ENCODE measurements around the gene AMOTL1.

The AMOTL1 gene

GRCh38 chr11:94862926-94863880 is 95.0 kb downstream of the AMOTL1 start:
- H3K4me1 ChIP-seq (ENCODE audit: control insufficient read depth, low read depth, low read length), result peaks cover 18% of the 10 kb centered on the region
- WGBS (ENCODE audit: extremely low coverage, insufficient coverage, low lambda C conversion rate), result no CpG with 5 or more reads among the region's 11 CpGs
- H3K18ac ChIP-seq (ENCODE audit: low read length), result no peak overlapping the region
- H2BK120ac ChIP-seq (ENCODE audit: low read depth, low read length), result no peak overlapping the region
- peaks cover 4% of the 10 kb centered on the region for H3K79me1 ChIP-seq (ENCODE audit: low read length)
- no peak overlapping the region for H3K27ac ChIP-seq (ENCODE audit: low read depth, low read length)
- no peak overlapping the region for H3K4me3 ChIP-seq (ENCODE audit: low read length)
- H4K5ac ChIP-seq (ENCODE audit: low read length), result no peak overlapping the region
- peaks cover 1% of the 10 kb centered on the region for H3K79me2 ChIP-seq (ENCODE audit: control insufficient read depth, insufficient read depth, low read length)
- no peak overlapping the region for H2BK15ac ChIP-seq (replicated peaks; ENCODE audit: low read depth)
- no peak for DNase-seq
- no peaks in the 10 kb centered on the region for H3K27me3 ChIP-seq (ENCODE audit: insufficient read depth, low read length, poor library complexity)
- no peak overlapping the region for H4K8ac ChIP-seq (ENCODE audit: low read depth, low read length)
- H2BK5ac ChIP-seq (ENCODE audit: low read length), result no peak overlapping the region
- H3K56ac ChIP-seq (ENCODE audit: low read length), result no peak overlapping the region
- no peak overlapping the region for H3K4ac ChIP-seq (ENCODE audit: low read depth, low read length)
- H3K36me3 ChIP-seq (ENCODE audit: control insufficient read depth, insufficient read depth, low read length), result peaks cover 18% of the 10 kb centered on the region
- H3K4me2 ChIP-seq (ENCODE audit: low read length), result no peak overlapping the region
- H2AK5ac ChIP-seq (ENCODE audit: low read length), result no peak overlapping the region
- no peak overlapping the region for H3K9ac ChIP-seq (ENCODE audit: low read length)
- H3K23ac ChIP-seq (ENCODE audit: low read length), result no peak overlapping the region

- Histone ChIP-seq H2BK15ac (replicated peaks; ENCODE audit: low read depth) (no peak overlapping the region), H2AK5ac (ENCODE audit: low read length) (no peak overlapping the region), H3K79me1 (ENCODE audit: low read length) (peaks cover 4% of the 10 kb centered on the region), H4K5ac (ENCODE audit: low read length) (no peak overlapping the region), H3K23ac (ENCODE audit: low read length) (no peak overlapping the region), H3K4me2 (ENCODE audit: low read length) (no peak overlapping the region), H3K36me3 (ENCODE audit: control insufficient read depth, insufficient read depth, low read length) (peaks cover 16% of the 10 kb centered on the region), H4K8ac (ENCODE audit: low read depth, low read length) (no peak overlapping the region), H3K4ac (ENCODE audit: low read depth, low read length) (no peak overlapping the region), H3K18ac (ENCODE audit: low read length) (no peak overlapping the region), H3K79me2 (ENCODE audit: control insufficient read depth, insufficient read depth, low read length) (peaks cover 1% of the 10 kb centered on the region), H3K27ac (ENCODE audit: low read depth, low read length) (peak overlapping the region; percentile 14), H3K4me3 (ENCODE audit: low read length) (no peak overlapping the region), H3K27me3 (ENCODE audit: insufficient read depth, low read length, poor library complexity) (no peaks in the 10 kb centered on the region), H2BK5ac (ENCODE audit: low read length) (peak overlapping the region; percentile 17), H3K4me1 (ENCODE audit: control insufficient read depth, low read depth, low read length) (peaks cover 18% of the 10 kb centered on the region), H3K56ac (ENCODE audit: low read length) (peak overlapping the region; percentile 35), H2BK120ac (ENCODE audit: low read depth, low read length) (no peak overlapping the region), H3K9ac (ENCODE audit: low read length) (no peak overlapping the region)
- no CpG with 5 or more reads among the region's 11 CpGs for WGBS (ENCODE audit: extremely low coverage, insufficient coverage, low lambda C conversion rate)
- peak; percentile 71 for DNase-seq
Observed at GRCh38 chr11:94864506-94865045, 96.4 kb downstream of the AMOTL1 start.

- H4K8ac ChIP-seq (ENCODE audit: low read depth, low read length), result no peak overlapping the region
- H3K4me2 ChIP-seq (ENCODE audit: low read length), result no peak overlapping the region
- H3K4ac ChIP-seq (ENCODE audit: low read depth, low read length), result no peak overlapping the region
- peaks cover under 1% of the 10 kb centered on the region for H3K79me2 ChIP-seq (ENCODE audit: control insufficient read depth, insufficient read depth, low read length)
- peak overlapping the region; percentile 95 for H3K27ac ChIP-seq (ENCODE audit: low read depth, low read length)
- no peak overlapping the region for H3K23ac ChIP-seq (ENCODE audit: low read length)
- DNase-seq, result peak; percentile 89
- H3K9ac ChIP-seq (ENCODE audit: low read length), result no peak overlapping the region
- peak overlapping the region; percentile 2 for H3K18ac ChIP-seq (ENCODE audit: low read length)
- H2BK120ac ChIP-seq (ENCODE audit: low read depth, low read length), result no peak overlapping the region
- no peaks in the 10 kb centered on the region for H3K27me3 ChIP-seq (ENCODE audit: insufficient read depth, low read length, poor library complexity)
- no peak overlapping the region for H3K4me3 ChIP-seq (ENCODE audit: low read length)
- H4K5ac ChIP-seq (ENCODE audit: low read length), result peak overlapping the region; percentile 34
- H3K4me1 ChIP-seq (ENCODE audit: control insufficient read depth, low read depth, low read length), result peaks cover 18% of the 10 kb centered on the region
- peak overlapping the region; percentile 22 for H2BK5ac ChIP-seq (ENCODE audit: low read length)
- no CpG with 5 or more reads among the region's 8 CpGs for WGBS (ENCODE audit: extremely low coverage, insufficient coverage, low lambda C conversion rate)
- peak overlapping the region; percentile 73 for H3K56ac ChIP-seq (ENCODE audit: low read length)
- no peak overlapping the region for H2BK15ac ChIP-seq (replicated peaks; ENCODE audit: low read depth)
- H3K79me1 ChIP-seq (ENCODE audit: low read length), result peaks cover 4% of the 10 kb centered on the region
- H3K36me3 ChIP-seq (ENCODE audit: control insufficient read depth, insufficient read depth, low read length), result peaks cover 22% of the 10 kb centered on the region
- no peak overlapping the region for H2AK5ac ChIP-seq (ENCODE audit: low read length)
Observed at GRCh38 chr11:94866231-94866822, 98.2 kb downstream of the AMOTL1 start.

- Histone ChIP-seq H3K27me3 (ENCODE audit: insufficient read depth, low read length, poor library complexity) (no peaks in the 10 kb centered on the region), H2AK5ac (ENCODE audit: low read length) (no peak overlapping the region), H2BK120ac (ENCODE audit: low read depth, low read length) (no peak overlapping the region), H3K27ac (ENCODE audit: low read depth, low read length) (peak overlapping the region; percentile 95), H3K4ac (ENCODE audit: low read depth, low read length) (peak overlapping the region; percentile 70), H3K18ac (ENCODE audit: low read length) (peak overlapping the region; percentile 77), H3K4me1 (ENCODE audit: control insufficient read depth, low read depth, low read length) (peaks cover 18% of the 10 kb centered on the region), H3K36me3 (ENCODE audit: control insufficient read depth, insufficient read depth, low read length) (peaks cover 20% of the 10 kb centered on the region), H3K23ac (ENCODE audit: low read length) (peak overlapping the region; percentile 89), H3K79me1 (ENCODE audit: low read length) (peaks cover 4% of the 10 kb centered on the region), H4K8ac (ENCODE audit: low read depth, low read length) (no peak overlapping the region), H3K9ac (ENCODE audit: low read length) (peak overlapping the region; percentile 51), H3K4me3 (ENCODE audit: low read length) (no peak overlapping the region), H3K56ac (ENCODE audit: low read length) (peak overlapping the region; percentile 73), H2BK5ac (ENCODE audit: low read length) (peak overlapping the region; percentile 86), H3K79me2 (ENCODE audit: control insufficient read depth, insufficient read depth, low read length) (no peaks in the 10 kb centered on the region), H2BK15ac (replicated peaks; ENCODE audit: low read depth) (no peak overlapping the region), H4K5ac (ENCODE audit: low read length) (no peak overlapping the region), H3K4me2 (ENCODE audit: low read length) (no peak overlapping the region)
- no CpG with 5 or more reads among the region's 9 CpGs for WGBS (ENCODE audit: extremely low coverage, insufficient coverage, low lambda C conversion rate)
- DNase-seq, result peak; percentile 57
Observed at GRCh38 chr11:94866936-94867795, 99.0 kb downstream of the AMOTL1 start.

GRCh38 chr11:94868468-94868867 is 100.3 kb downstream of the AMOTL1 start:
- Histone ChIP-seq H3K27me3 (ENCODE audit: insufficient read depth, low read length, poor library complexity) (no peaks in the 10 kb centered on the region), H3K18ac (ENCODE audit: low read length) (no peak overlapping the region), H3K4ac (ENCODE audit: low read depth, low read length) (no peak overlapping the region), H3K4me1 (ENCODE audit: control insufficient read depth, low read depth, low read length) (peaks cover 18% of the 10 kb centered on the region), H3K56ac (ENCODE audit: low read length) (no peak overlapping the region), H2BK120ac (ENCODE audit: low read depth, low read length) (no peak overlapping the region), H4K8ac (ENCODE audit: low read depth, low read length) (no peak overlapping the region), H3K36me3 (ENCODE audit: control insufficient read depth, insufficient read depth, low read length) (peaks cover 25% of the 10 kb centered on the region), H3K4me3 (ENCODE audit: low read length) (no peak overlapping the region), H3K23ac (ENCODE audit: low read length) (no peak overlapping the region), H3K27ac (ENCODE audit: low read depth, low read length) (no peak overlapping the region), H2BK15ac (replicated peaks; ENCODE audit: low read depth) (no peak overlapping the region), H3K79me1 (ENCODE audit: low read length) (peaks cover 6% of the 10 kb centered on the region), H4K5ac (ENCODE audit: low read length) (no peak overlapping the region), H2BK5ac (ENCODE audit: low read length) (no peak overlapping the region), H2AK5ac (ENCODE audit: low read length) (no peak overlapping the region), H3K79me2 (ENCODE audit: control insufficient read depth, insufficient read depth, low read length) (no peaks in the 10 kb centered on the region), H3K4me2 (ENCODE audit: low read length) (no peak overlapping the region), H3K9ac (ENCODE audit: low read length) (no peak overlapping the region)
- DNase-seq, result peak; percentile 16
- no CpG with 5 or more reads among the region's 5 CpGs for WGBS (ENCODE audit: extremely low coverage, insufficient coverage, low lambda C conversion rate)

All from mesendoderm (in vitro differentiated cells).